ENCODE measurements around the gene ITGB1. TPM values are rescaled to one million over a fixed set of nuclear protein-coding genes. Genes with fewer than 3 reads are reported as not detected.
A peak's percentile ranks its signal among the peaks of the same experiment; 100 is the strongest.

ITGB1 gene
- total RNA-seq, 1 experiment from 2014 or later: 223 TPM

GRCh38 chr10:32939296-32940111 lies 18.5 kb downstream of the ITGB1 start:
- H4K91ac ChIP-seq (ENCODE audit: insufficient read length, low read depth, low read length): no peak overlapping the region
- no peaks in the 10 kb centered on the region for H3K27me3 ChIP-seq (ENCODE audit: insufficient read depth, low read length)
- no peak overlapping the region for H4K8ac ChIP-seq (replicated peaks; ENCODE audit: insufficient read length, low read depth, low read length)
- no peak overlapping the region for H2AFZ ChIP-seq (ENCODE audit: low read length)
- Mint-ChIP-seq H3K27ac (peak overlapping the region in 2 of 3 experiments; percentile 30 to 45; a peak in 4 of 7 replicates), H3K36me3 (ENCODE audit: insufficient read depth in 1 of 3, low read depth in 3 of 3) (peaks cover 4 to 14% (median 13%) of the 10 kb centered on the region in 3 experiments; a peak in 6 of 7 replicates), H3K27me3 (ENCODE audit: low read depth) (no peaks in the 10 kb centered on the region), H3K4me1 (peaks cover 42 to 58% of the 10 kb centered on the region in 2 experiments), H3K9me3 (no peaks in the 10 kb centered on the region), H3K4me3 (no peak overlapping the region)
- no CpG with 5 or more reads among the region's 10 CpGs for WGBS (ENCODE audit: extremely low coverage, insufficient read length, low lambda C conversion rate)
- no peaks in the 10 kb centered on the region for H4K20me1 ChIP-seq (ENCODE audit: control insufficient read depth, insufficient read depth, insufficient read length)
- H3K18ac ChIP-seq (ENCODE audit: insufficient read length, low read depth, low read length): no peak overlapping the region
- no peak overlapping the region for H3T11ph ChIP-seq (ENCODE audit: low read length)
- no peaks in the 10 kb centered on the region for H3K9me3 ChIP-seq (ENCODE audit: control insufficient read depth, low read depth, low read length)
- peaks cover 17% of the 10 kb centered on the region; the same call in 1 of the 2 replicates for H3K4me1 ChIP-seq (ENCODE audit: insufficient read depth, low read length)
- H3K14ac ChIP-seq (ENCODE audit: insufficient read depth, low read length): no peak overlapping the region
- no peak overlapping the region for H2BK120ac ChIP-seq (ENCODE audit: low read depth, low read length, poor library complexity, severe bottlenecking)
- H3K56ac ChIP-seq (ENCODE audit: insufficient read length, low read depth, low read length): no peak overlapping the region
- TF ChIP-seq CTCF (conservative IDR thresholded peaks at IDR 0.05): no peak
- no peak overlapping the region for H3K4me2 ChIP-seq (ENCODE audit: insufficient read depth, insufficient read length, low read length)
- H2AK5ac ChIP-seq (ENCODE audit: insufficient read length, low read length): no peak overlapping the region
- H3K9ac ChIP-seq (ENCODE audit: extremely low read depth, insufficient read length, low read length): no peak overlapping the region
- no peaks in the 10 kb centered on the region for H3K23me2 ChIP-seq (ENCODE audit: insufficient read length, low read depth, low read length, poor library complexity, severe bottlenecking)
- DNase-seq: no peak
- H2BK15ac ChIP-seq (ENCODE audit: low read depth, low read length): no peak overlapping the region
- no peak overlapping the region for H4K5ac ChIP-seq (ENCODE audit: insufficient read length, low read depth, low read length)
- H2BK12ac ChIP-seq (ENCODE audit: insufficient read length, low read depth, low read length): no peak overlapping the region
- peaks cover 12% of the 10 kb centered on the region for H3K79me1 ChIP-seq (ENCODE audit: insufficient read depth, low read depth, low read length, poor library complexity, severe bottlenecking)
- H3K23ac ChIP-seq (ENCODE audit: insufficient read length, low read depth, low read length): no peak overlapping the region
- no peak overlapping the region for H2BK5ac ChIP-seq (ENCODE audit: insufficient read length, low read length)
- no peak overlapping the region for H3K4ac ChIP-seq (ENCODE audit: low read depth, low read length)
- no peak overlapping the region for H2BK20ac ChIP-seq (ENCODE audit: low read depth, low read length, poor library complexity, severe bottlenecking)
- peaks cover 64% of the 10 kb centered on the region for H3K79me2 ChIP-seq (ENCODE audit: insufficient read depth, low read length)
- H3K27ac ChIP-seq (ENCODE audit: insufficient read length, low read depth, low read length): no peak overlapping the region

Data from H9 (cell line).